ENCODE measurements around the gene TMEM91. TPM values are rescaled to one million over a fixed set of nuclear protein-coding genes. Genes with fewer than 3 reads are reported as not detected.

TMEM91 gene
- total and polyA plus RNA-seq, 9 of the 15 experiments (the other 6 are each of a cell fraction or from before 2014, with no cell fraction given), result 1.2 to 5.2 (median 2.7) TPM

DNA sequence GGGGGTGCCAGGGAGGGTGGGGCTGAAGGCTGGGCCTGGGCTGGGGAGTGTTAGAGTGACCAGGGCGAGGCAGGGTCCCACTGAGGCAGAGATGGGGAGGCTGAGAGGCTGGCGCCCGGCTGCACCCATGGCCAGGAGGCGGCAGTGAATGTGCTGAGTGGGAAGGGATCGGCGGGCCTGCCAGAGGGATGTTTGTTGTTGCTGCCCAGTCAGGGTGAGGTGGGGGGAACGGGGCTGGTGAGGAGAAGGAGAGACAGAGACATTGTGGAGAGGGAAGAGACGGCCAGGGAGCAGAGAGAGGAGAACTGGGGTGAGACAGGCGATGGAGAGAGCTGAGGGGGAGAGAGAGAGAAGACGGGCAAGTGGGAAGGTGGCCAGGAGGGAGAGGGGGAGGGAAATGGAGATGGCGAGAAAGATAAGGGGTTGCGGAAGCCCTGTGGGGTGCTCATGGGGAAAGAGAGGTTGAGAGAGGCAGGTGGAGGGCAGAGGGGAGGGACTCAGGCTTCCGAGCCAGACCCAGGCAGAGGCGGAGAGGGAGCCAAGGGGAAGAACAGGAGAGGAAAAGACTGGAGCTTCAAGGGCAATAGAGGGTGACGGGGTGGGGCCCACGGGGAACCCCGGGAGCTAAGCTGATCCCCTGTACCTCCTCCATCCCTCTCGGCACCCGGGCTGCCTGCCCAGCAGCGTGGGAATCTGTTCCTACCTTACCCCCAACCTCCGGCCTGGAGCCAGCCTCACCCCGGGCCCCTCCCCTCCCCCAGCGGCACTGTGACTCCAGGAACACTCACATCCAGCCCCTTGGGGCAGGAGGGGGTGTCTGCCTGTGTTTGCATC lies 51.5 kb downstream of the TMEM91 start (continued):
- TF ChIP-seq, protein P1, sequence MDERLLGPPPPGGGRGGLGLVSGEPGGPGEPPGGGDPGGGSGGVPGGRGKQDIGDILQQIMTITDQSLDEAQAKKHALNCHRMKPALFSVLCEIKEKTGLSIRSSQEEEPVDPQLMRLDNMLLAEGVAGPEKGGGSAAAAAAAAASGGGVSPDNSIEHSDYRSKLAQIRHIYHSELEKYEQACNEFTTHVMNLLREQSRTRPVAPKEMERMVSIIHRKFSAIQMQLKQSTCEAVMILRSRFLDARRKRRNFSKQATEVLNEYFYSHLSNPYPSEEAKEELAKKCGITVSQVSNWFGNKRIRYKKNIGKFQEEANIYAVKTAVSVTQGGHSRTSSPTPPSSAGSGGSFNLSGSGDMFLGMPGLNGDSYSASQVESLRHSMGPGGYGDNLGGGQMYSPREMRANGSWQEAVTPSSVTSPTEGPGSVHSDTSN (CRISPR knock-in tag; IDR thresholded peaks at IDR 0.05; ENCODE audit: low read depth), result no peak
- TF ChIP-seq, protein P1 (tag; conservative IDR thresholded peaks at IDR 0.05; ENCODE audit: low read depth), result no peak
- no peak for TF ChIP-seq ZNF609 (CRISPR knock-in tag; IDR thresholded peaks at IDR 0.05; ENCODE audit: borderline replicate concordance)
- TF ChIP-seq CUX1 (CRISPR knock-in tag; IDR thresholded peaks at IDR 0.05), result no peak
- no peak for TF ChIP-seq BRF1 (IDR thresholded peaks at IDR 0.05; ENCODE audit: borderline replicate concordance, extremely low read depth, insufficient read length)
- TF ChIP-seq ZBTB11 (CRISPR knock-in tag; IDR thresholded peaks at IDR 0.05), result no peak
- no peak for TF ChIP-seq TBL1XR1 (IDR thresholded peaks at IDR 0.05; ENCODE audit: low read length in 2 of 2)
- TF ChIP-seq ELF2 (CRISPR knock-in tag; IDR thresholded peaks at IDR 0.05), result no peak

All from K562 (cell line).